Skeletal muscle tissue (tissue), 4 donors: ENCODE measurements around the gene PROM1. TPM values are rescaled to one million over a fixed set of nuclear protein-coding genes. Genes with fewer than 3 reads are reported as not detected.

ENCODE experiments used
- H3K27ac ChIP-seq: one replicate; pipeline ENCODE4 v1.7.0; 2013; ENCODE audit warnings: mild to moderate bottlenecking, low read depth, low read length, inconsistent platforms
- H3K27me3 ChIP-seq, 3 donors: one replicate each; pipeline ENCODE4 v1.7.0; 2013; ENCODE audit warnings: low read length in 3 of 3; ENCODE audit not compliant: control insufficient read depth in 3 of 3, insufficient read depth in 3 of 3
- H3K36me3 ChIP-seq, 3 donors: one replicate each; pipeline ENCODE4 v1.7.0; 2013; ENCODE audit warnings: low read length in 3 of 3; ENCODE audit not compliant: control insufficient read depth in 3 of 3, insufficient read depth in 3 of 3
- H3K4me1 ChIP-seq, 3 donors: one replicate each; pipeline ENCODE4 v1.7.0; 2013; ENCODE audit warnings: low read length in 3 of 3, mild to moderate bottlenecking in 3 of 3; ENCODE audit not compliant: control insufficient read depth in 3 of 3, insufficient read depth in 3 of 3
- H3K4me3 ChIP-seq, 3 donors: one replicate each; pipeline ENCODE4 v1.7.0; 2013; ENCODE audit warnings: low read length in 3 of 3
- H3K9ac ChIP-seq, 3 donors: one replicate each; pipeline ENCODE4 v1.7.0; 2013; ENCODE audit warnings: low read length in 3 of 3, mild to moderate bottlenecking in 3 of 3, moderate library complexity in 2 of 3, low read depth in 1 of 3
- H3K9me3 ChIP-seq, 3 donors: one replicate each; pipeline ENCODE4 v1.7.0; 2013; ENCODE audit warnings: low read length in 3 of 3; ENCODE audit not compliant: control insufficient read depth in 3 of 3
- total RNA-seq: library from RNA; depleted of rRNA; stranded (reverse); fragments of >200 nt; gene quantifications from one replicate; pipeline ENCODE4 v1.2.3, GENCODE V29; 2014
- donor health status: Osteomylitis.

Gene PROM1
- total RNA-seq, 1 donor from 2014 or later: 40.2 TPM

DNA sequence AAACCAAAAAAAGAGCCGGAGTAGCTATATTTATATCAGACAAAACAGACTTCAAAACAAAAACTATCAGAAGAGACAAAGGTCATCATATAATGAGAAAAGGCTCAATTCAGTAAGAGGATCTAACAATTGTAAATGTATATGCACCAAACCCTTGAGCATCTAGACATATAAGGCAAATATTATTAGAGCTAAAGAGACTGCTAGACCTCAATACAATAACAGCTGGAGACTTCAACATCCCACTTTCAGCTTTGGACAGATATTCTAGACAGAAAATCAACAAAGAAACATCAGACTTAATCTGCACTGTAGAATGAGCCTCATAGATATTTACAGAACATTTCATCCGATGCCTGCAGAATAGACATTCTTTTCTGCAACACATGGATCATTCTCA lies 4.8 kb upstream of the PROM1 start:
- H3K9ac ChIP-seq: no peak overlapping the region
- peaks cover 9 to 12% (median 9%) of the 10 kb centered on the region in 3 donors for H3K27me3 ChIP-seq
- no peak overlapping the region for H3K27ac ChIP-seq
- no peak overlapping the region for H3K4me3 ChIP-seq
- H3K4me1 ChIP-seq: peaks cover 0 to 2% (median under 1%) of the 10 kb centered on the region in 3 donors
- no peaks in the 10 kb centered on the region for H3K36me3 ChIP-seq
- H3K9me3 ChIP-seq: no peaks in the 10 kb centered on the region

DNA sequence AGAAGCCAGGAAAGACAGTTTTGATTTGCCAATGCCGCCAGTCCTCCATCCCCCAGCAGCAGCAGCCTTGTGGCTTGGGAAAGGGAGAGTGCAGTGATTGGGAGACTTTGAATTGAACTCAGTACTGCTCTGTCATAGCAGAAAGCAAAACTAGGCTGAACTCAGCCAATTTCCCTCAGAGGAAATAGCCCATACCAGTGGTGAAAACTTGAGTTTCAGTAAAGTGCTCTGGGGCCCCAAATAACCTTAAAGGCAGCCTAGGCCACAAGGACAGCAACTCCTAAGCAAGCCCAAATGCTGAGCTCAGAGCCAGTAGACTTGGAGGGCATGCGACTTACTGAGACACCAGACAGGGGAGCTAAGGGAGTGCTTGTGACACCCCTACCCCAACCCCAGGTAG lies 2.0 kb upstream of the PROM1 start:
- no peak overlapping the region for H3K4me3 ChIP-seq

DNA sequence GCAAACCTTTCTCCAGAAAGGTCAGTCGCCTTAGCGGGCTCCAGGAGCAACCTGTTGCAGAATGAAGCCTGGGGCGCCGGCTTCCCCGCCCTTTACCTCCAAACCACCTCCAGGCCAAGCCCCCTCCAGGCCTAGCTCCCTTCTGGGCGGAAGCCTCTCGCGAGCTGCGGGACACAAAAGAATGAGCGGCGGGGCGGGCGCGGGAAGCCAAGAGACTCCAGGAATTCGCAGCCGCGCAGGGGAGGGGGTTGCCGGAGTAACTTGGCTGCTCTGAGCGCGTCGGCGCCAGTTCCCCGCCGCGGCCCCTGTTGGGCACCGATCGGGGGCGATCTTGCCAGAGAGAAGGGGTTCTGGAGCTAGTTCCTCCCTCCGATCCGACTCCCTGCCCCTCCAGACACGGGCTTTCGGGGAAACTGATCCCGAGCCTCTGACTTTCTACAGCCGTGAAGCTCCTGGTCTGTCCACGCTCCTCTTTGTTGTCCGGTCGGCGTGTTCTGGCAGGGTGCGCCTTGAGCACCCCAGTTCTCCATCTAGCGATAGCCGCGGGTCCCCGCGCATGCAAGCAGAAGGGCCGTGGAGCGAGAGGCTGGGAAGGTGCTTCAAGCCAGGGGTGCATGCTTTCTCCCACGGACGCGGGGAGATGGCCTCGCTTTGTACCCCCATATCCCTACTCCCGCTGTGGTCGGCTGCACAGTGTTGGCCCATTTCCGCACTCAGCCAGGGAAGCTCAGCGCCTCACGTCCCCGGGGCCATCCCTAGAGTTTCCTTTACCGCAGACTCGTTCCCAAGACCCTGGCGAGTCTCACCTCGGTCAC lies 1.2 kb downstream of the PROM1 start:
- H3K4me1 ChIP-seq: peaks cover 11 to 18% (median 17%) of the 10 kb centered on the region in 3 donors
- H3K4me3 ChIP-seq: peak overlapping the region; percentile 62 to 82 (median 71)
- H3K36me3 ChIP-seq: no peaks in the 10 kb centered on the region
- H3K9ac ChIP-seq: peak overlapping the region; percentile 33 to 70 (median 59)
- no peak overlapping the region for H3K27ac ChIP-seq
- H3K9me3 ChIP-seq: no peaks in the 10 kb centered on the region
- H3K27me3 ChIP-seq: peaks cover 30 to 46% (median 41%) of the 10 kb centered on the region in 3 donors

More for the DNA sequence above, 2.0 kb upstream of the PROM1 start:
- no peak overlapping the region for H3K9ac ChIP-seq
- H3K27ac ChIP-seq: no peak overlapping the region
- H3K36me3 ChIP-seq: no peaks in the 10 kb centered on the region
- H3K9me3 ChIP-seq: no peaks in the 10 kb centered on the region
- peaks cover 27 to 30% (median 29%) of the 10 kb centered on the region in 3 donors for H3K27me3 ChIP-seq
- H3K4me1 ChIP-seq: peaks cover 11 to 18% (median 17%) of the 10 kb centered on the region in 3 donors

DNA sequence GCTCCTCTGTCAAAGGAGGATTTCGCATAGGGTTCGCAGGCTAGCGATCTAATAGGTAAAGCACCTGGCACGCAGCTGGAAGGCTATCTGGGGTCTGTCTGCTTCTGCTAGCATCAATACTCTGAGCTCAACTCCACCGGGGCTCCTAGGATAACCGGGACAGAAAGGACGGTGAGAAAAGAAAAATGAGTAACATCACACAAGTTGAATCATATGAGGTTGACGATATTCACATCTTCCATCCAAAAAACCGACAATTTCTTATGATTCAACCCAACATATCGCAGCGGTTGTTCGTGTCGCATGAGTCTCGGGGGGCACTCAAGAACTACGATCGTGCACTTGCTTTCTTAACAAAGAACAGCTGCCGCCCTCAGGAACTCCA lies 1.8 kb downstream of the PROM1 start:
- peak overlapping the region in 2 of 3 donors; percentile 25 to 33 for H3K9ac ChIP-seq
- H3K4me1 ChIP-seq: peaks cover 11 to 18% (median 17%) of the 10 kb centered on the region in 3 donors
- no peaks in the 10 kb centered on the region for H3K9me3 ChIP-seq
- H3K27me3 ChIP-seq: peaks cover 32 to 46% (median 41%) of the 10 kb centered on the region in 3 donors
- peak overlapping the region; percentile 62 to 82 (median 71) for H3K4me3 ChIP-seq
- no peak overlapping the region for H3K27ac ChIP-seq
- no peaks in the 10 kb centered on the region for H3K36me3 ChIP-seq

DNA sequence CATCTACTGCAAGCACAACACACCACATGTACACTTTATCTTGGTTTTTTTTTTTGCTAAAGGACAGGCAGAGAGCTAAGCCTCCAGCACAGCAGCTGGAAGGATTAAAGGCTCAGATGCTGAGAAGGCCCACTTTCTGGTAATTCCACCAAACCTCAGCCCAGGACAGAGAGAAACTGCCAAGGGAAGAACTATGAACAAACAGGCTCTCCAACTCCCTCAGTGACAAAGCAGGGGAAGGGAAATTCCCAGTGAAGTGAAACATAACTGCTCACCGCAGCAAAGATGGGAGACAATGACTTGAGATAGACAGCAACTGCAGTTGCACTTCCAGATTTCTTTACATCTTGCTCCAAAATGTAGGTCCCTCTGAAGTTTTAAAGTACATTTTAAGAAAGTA lies 4.8 kb downstream of the PROM1 start:
- Histone ChIP-seq H3K36me3 (no peaks in the 10 kb centered on the region), H3K27ac (no peak overlapping the region), H3K9ac (no peak overlapping the region), H3K4me3 (no peak overlapping the region), H3K27me3 (peaks cover 32 to 45% (median 33%) of the 10 kb centered on the region in 3 donors), H3K4me1 (peaks cover 11 to 18% (median 17%) of the 10 kb centered on the region in 3 donors), H3K9me3 (no peaks in the 10 kb centered on the region)

DNA sequence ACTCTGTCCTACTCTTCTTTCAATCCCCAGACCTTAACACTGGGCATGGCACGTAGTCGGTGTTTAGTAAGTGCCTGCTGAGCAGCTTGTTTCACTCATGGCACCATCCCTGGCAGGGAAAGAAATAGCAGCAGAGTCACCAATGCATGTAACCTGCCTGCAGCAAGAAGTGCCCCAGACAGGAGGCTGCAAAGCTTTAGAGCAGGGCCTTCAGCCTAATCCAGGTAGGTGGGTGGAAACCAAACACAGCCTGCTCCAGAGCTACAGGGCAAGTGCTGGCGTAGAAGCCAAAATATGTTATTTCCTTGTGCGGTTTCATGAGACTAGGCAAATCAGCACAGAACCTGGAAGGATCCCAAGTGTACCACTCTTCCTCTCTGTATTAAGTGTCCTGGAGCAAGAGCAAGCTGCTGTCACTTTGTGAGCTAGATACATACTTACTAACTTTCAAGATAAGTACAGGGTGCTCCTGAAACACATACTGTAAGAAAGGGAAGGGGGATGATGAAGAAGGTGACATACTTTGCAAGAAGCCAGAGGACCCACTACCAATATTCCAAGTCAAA lies 5.5 kb downstream of the PROM1 start:
- Histone ChIP-seq H3K9me3 (no peaks in the 10 kb centered on the region), H3K27ac (no peak overlapping the region), H3K36me3 (no peaks in the 10 kb centered on the region), H3K4me1 (peaks cover 9 to 14% (median 13%) of the 10 kb centered on the region in 3 donors), H3K27me3 (peaks cover 25 to 37% (median 26%) of the 10 kb centered on the region in 3 donors), H3K4me3 (no peak overlapping the region), H3K9ac (no peak overlapping the region)

DNA sequence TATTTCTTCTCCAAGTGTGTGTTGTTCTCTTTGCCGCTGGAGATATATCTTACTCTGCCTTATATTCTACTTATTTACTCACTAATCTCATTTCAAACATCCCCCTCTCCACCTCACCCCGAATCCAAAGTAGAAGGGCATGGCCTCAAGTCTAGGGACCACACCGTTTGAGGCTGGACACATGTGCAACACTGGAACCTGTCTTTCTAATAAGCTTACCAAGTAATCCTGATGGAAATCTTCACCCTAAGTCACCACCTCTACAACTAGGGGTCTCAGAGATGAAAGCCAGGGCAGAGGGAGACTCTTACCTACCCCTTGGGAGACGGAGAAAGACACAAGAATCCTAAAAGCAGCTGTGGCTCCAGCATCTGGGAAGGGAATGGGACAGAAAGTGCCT lies 6.0 kb downstream of the PROM1 start:
- Histone ChIP-seq H3K4me1 (peaks cover 7 to 10% (median 10%) of the 10 kb centered on the region in 3 donors), H3K9ac (no peak overlapping the region), H3K36me3 (no peaks in the 10 kb centered on the region), H3K27me3 (peaks cover 21 to 34% (median 22%) of the 10 kb centered on the region in 3 donors), H3K27ac (no peak overlapping the region), H3K4me3 (no peak overlapping the region), H3K9me3 (no peaks in the 10 kb centered on the region)

DNA sequence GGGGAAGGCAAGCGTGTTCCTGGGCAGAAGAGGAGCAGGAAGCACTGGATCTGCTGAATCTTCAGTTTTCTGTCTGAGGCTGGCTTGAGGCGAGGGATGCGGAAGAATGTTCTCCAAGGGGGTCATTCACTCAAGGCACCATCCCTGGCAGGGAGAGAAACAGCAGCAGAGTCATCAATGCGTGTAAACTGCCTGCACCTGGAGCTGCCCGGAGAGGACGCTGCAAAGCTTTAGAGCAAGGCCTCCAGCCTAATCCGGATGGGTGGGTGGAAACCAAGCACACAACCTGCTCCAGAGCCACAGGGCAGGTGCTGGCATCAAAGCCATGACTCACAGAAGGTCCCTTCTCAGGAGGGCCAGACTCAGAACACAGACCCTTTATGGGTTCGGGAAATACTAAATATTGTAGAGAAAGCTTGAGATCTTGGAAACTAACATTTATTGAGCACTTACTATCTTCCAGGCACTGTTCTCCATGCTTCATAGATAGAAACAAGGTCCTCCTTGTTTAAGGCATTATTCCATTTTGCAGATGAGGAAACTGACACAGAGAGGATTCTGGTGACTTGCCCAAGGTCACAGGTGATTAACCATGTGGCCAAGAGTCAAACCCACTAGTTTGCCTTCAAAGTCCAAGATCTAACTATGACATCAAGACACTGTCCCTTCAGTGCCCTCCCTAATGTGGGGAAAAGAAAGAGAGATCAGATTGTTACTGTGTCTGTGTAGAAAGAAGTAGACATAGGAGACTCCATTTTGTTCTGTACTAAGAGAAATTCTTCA lies 7.7 kb downstream of the PROM1 start:
- Histone ChIP-seq H3K27me3 (peaks cover 11 to 24% (median 15%) of the 10 kb centered on the region in 3 donors), H3K4me1 (no peaks in the 10 kb centered on the region), H3K36me3 (no peaks in the 10 kb centered on the region), H3K27ac (no peak overlapping the region), H3K9ac (no peak overlapping the region), H3K9me3 (no peaks in the 10 kb centered on the region), H3K4me3 (no peak overlapping the region)

DNA sequence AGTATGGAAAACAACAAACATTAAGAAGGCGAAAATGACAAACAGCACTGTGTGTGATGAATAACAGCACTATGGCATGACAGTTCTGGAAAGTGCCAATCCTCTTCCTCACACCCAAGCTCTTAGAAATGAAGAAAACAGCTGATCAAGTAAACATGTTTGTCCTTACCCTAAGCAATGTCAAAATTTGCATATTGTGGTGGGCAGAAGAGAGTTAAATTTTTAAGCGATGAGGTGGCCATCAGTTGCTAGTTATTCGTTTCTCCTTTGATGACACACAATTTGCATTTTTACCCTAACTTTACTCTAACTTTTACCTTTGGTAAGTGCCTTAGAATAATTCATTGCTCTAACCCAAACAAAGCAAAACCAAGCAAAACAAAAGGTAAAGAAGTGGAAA lies 8.8 kb downstream of the PROM1 start:
- Histone ChIP-seq H3K36me3 (no peaks in the 10 kb centered on the region), H3K4me1 (no peaks in the 10 kb centered on the region), H3K4me3 (no peak overlapping the region), H3K9ac (no peak overlapping the region), H3K9me3 (no peaks in the 10 kb centered on the region), H3K27me3 (peaks cover 6 to 18% (median 12%) of the 10 kb centered on the region in 3 donors), H3K27ac (no peak overlapping the region)
